CD4-positive, alpha-beta T cell treated with Interleukin-21 for 1 hour (primary cell): Measurements from ENCODE around the gene DPM3.
A peak's percentile ranks its signal among the peaks of the same experiment; 100 is the strongest.

Experiments
- DNase-seq: peaks from one replicate; pipeline ENCODE4 v3.0.0-alpha.2; 2020

Gene DPM3

GRCh38 chr1:155092131-155092530 is 48.2 kb downstream of the DPM3 start:
- DNase-seq = no peak

GRCh38 chr1:155091071-155092051 is 49.0 kb downstream of the DPM3 start:
- DNase-seq = peak; percentile 82
